Lower leg skin (tissue), 3 donors: ENCODE data around the gene DCDC2B.

ENCODE experiments used
- CTCF ChIP-seq, 3 donors: fragments of 450-650 bp; IDR thresholded peaks; one replicate each; pipeline ENCODE4 v1.5.1; 2016; ENCODE audit warnings: antibody characterized with exemption in 3 of 3, mild to moderate bottlenecking in 3 of 3, moderate library complexity in 2 of 3
- POLR2A ChIP-seq, 2 donors: fragments of 450-650 bp; IDR thresholded peaks; one replicate each; pipeline ENCODE4 v1.6.1; 2016 to 2017; ENCODE audit warnings: antibody characterized with exemption in 2 of 2, mild to moderate bottlenecking in 1 of 2, moderate library complexity in 1 of 2

GRCh38 chr1:32263744-32264143 lies 54.9 kb downstream of the DCDC2B start:
- TF ChIP-seq CTCF (IDR thresholded peaks at IDR 0.05) (no peak), POLR2A (IDR thresholded peaks at IDR 0.05) (no peak)
